NCI-H2171 treated with DMSO at 0.1 percent for 48 hours (cell line): ENCODE results near the gene PFKFB4.

Experiments used
- DNase-seq: peaks from one replicate; lab custom pipeline; 2025; lab: John Stamatoyannopoulos, UW

The PFKFB4 gene

DNA sequence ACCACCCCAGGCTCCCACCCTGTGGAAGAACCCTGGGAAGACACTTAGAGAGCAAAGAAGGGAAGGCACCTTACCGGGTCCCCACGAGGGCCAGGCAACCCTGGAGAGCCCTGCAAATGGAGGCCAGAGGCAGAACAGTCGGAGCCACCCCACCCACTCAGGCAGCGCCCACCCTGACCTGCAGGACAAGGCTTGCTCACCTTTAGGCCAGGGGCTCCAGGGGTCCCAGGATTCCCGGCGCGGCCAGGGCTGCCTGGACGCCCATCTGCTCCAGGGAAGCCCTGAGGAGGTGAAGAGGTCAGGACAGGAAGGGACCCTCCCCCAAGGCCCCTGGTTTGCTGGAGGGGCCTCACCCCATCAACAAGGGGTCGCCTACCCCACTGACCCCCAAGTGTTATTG is 28.2 kb upstream of the PFKFB4 start:
- DNase-seq: no peak

DNA sequence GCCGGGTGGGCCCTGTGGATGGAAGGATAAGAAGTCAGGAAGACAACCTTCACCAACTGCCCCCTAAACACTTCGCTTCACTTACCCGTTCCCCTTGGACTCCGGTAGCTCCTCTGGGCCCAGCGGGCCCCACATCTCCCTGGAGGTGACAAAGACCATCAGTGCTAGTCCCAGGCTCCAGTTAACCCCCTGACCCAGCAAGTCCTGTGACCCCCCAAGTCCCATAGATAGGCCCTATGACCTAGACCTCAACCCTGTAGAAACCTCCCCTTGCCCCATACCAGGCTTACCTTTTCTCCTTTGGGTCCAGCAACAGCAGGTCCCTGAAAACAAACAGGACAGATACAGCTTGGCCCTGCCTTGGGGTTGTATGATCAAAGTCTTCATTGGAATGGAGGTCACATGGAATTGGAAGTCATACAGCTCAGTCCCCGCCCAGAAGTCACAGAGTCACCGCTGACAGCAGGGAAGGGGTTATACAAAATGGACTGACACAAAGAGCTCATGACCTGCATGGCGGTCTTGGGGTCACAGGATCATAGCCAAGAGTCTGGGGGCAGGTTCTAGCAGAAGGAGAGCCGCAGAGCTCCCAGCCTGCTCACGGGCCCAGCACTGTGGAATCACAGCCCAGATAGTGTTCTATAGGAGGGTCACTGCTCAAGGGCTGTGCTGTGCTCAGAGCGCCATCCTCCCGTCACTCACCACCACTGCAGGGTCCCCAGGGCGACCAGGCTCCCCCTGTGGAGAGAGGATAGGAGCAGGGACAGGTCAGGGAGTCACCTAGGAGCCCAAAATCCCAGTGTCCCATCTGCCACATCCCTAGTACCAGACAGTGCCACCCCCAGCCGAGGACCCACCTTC is 25.2 kb upstream of the PFKFB4 start:
- no peak for DNase-seq

DNA sequence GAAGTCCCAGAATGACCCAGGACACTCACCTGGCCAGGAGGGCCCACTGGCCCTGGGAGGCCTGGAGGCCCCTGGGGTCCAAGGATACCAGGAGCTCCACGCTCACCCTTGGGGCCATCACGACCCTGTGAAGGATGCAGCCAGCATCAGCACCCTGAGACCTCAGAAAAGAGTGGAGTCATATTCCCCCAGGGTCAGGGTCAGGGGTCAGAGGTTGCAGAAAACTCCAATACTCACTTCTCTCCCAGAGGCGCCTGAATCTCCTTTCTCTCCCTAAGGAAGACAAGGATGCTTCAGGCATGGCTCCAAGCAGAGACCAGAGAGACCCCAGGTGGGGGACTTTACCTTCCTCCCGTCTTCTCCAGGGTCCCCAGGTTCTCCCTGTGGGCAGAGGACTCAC is 20.0 kb upstream of the PFKFB4 start:
- DNase-seq: no peak

GRCh38 chr3:48575366-48575765 is 18.8 kb upstream of the PFKFB4 start:
- no peak for DNase-seq

- DNase-seq: no peak
Observed at GRCh38 chr3:48573973-48574585, 17.5 kb upstream of the PFKFB4 start.

- no peak for DNase-seq
Observed at GRCh38 chr3:48572517-48572916, 15.9 kb upstream of the PFKFB4 start.

DNA sequence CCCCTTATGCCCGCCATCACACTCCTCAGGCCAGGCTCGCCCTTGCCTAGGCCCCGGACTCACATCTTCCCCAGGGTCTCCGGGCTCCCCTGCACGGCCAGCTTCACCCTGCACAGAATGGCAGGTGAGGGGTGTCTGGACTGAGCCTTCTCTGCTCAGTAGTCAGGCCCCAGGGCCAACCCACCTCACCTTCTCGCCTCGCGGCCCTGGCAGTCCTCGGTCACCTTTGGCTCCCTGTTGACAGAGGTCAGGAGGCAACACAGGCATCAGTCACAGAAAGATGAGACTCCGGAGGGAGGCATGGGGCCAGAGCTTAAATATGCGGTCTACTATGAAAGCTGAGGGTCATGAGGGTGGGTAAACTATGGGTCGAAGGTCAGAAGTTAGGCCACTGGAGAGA is 15.3 kb upstream of the PFKFB4 start:
- DNase-seq: no peak

GRCh38 chr3:48569808-48570450 is 13.3 kb upstream of the PFKFB4 start:
- no peak for DNase-seq

GRCh38 chr3:48569400-48569799 is 12.8 kb upstream of the PFKFB4 start:
- no peak for DNase-seq

GRCh38 chr3:48568476-48568875 is 11.9 kb upstream of the PFKFB4 start:
- no peak for DNase-seq

- no peak for DNase-seq
Observed at GRCh38 chr3:48567500-48567899, 10.9 kb upstream of the PFKFB4 start.

DNA sequence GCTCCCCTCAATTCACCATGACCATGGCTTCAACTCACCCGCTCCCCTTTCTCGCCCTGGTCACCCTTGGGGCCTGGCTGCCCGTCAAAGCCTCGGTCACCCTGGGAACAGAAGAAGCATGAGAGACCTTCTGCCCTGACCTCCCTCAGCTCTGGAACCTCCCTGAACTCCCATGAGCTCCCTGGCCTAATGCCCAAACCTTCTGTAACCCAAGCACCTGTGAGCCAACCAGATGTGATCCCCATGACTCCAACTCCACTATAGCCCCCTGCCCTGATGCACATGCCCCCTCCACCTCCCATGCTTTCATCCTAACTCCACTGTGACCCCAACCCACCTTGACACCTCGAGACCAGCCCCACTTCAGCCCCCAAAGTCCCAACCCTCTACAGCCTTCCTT is 10.5 kb upstream of the PFKFB4 start:
- DNase-seq: no peak

GRCh38 chr3:48566401-48566760 is 9.8 kb upstream of the PFKFB4 start:
- no peak for DNase-seq

- DNase-seq: no peak
Observed at GRCh38 chr3:48565591-48566400, 9.2 kb upstream of the PFKFB4 start.

DNA sequence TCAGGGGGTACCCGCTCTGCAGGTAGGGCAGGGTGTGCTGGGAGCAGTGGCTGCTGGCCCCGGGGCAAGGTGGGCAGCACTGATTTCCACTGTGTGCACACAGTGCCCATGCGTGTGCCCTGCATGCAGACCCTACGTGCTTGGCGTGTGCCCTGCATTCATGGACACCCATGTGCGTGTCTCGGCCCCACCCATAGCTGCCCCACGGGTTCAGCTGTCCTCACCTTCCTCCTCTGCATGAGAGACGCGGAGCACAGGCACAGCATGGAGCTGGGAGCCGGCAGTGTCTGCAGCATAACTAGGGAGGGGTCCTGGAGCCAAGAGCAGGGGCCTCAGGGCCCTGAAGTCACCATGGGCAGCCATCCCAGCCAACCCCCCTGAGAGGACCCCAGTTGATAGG is 8.6 kb upstream of the PFKFB4 start:
- DNase-seq: no peak

- no peak for DNase-seq
Observed at GRCh38 chr3:48564667-48565066, 8.1 kb upstream of the PFKFB4 start.

DNA sequence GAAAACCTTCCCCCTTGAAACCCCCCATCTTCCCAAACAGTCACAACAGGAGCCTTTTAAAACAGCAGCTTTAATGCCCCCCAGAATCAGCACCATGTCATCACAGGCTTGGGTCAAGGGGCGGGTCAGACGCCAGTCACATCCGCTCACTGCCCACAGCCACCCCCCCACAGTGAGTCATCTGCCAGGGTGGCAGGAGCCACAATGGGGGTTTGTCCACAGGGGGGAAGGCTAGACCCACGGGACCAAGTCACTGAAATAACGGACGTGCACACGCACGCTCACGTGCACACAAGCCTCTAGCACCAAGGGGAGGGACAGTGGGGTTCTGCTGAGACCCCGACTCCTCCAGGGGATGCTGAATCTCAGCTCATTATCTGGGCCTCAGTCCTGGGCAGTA is 7.4 kb upstream of the PFKFB4 start:
- no peak for DNase-seq

- DNase-seq: peak; percentile 35
Observed at GRCh38 chr3:48563382-48563918, 6.8 kb upstream of the PFKFB4 start, which contains the start of gene UCN2. Gene UCN2 (minus strand): TSS chr3:48563781. CDS start chr3:48563124, 657 bp downstream.

- DNase-seq: no peak
Observed at GRCh38 chr3:48562367-48563095, 5.9 kb upstream of the PFKFB4 start.

- no peak for DNase-seq
Observed at GRCh38 chr3:48561045-48561736, 4.6 kb upstream of the PFKFB4 start.

- no peak for DNase-seq
Observed at GRCh38 chr3:48560648-48561018, 4.0 kb upstream of the PFKFB4 start.
